HepG2 (cell line): ENCODE results near the gene CXCR1. TPM values are rescaled to one million over a fixed set of nuclear protein-coding genes. Genes with fewer than 3 reads are reported as not detected.
"Not testable (repeated sequence)": the region's sequence is repeated elsewhere in the genome, so short reads cannot be mapped to it uniquely, and the experiment has no call there.

ENCODE experiments used
- ATAC-seq: fragments of 200-7000 bp; cut with Tn5 transposase; 3 replicates; pipeline ENCODE4 v1.9.1; 2020; ENCODE audit warnings: mild to moderate bottlenecking, moderate library complexity
- BruUV-seq: library from RNA; stranded (reverse); fragments of 400-500 nt; replicated peaks from 2 replicates; lab custom pipeline; 2021; lab: Mats Ljungman, UMichigan
- CTCF ChIA-PET: fragments of 300-600 bp; formaldehyde crosslinking; extraction: SDS; loops from one replicate; lab custom pipeline; 2021; ENCODE audit warnings: low total read pairs, inconsistent platforms, low intra/inter-chr PET ratio; lab: Yijun Ruan, JAX
- POLR2A ChIA-PET: fragments of 350-600 bp; sonication (Branson Sonifier 250); formaldehyde crosslinking; loops from one replicate; lab custom pipeline; 2020; ENCODE audit warnings: antibody characterized with exemption, inconsistent platforms; lab: Yijun Ruan, JAX
- DNase-seq: peaks from one replicate; pipeline ENCODE4 v3.0.0-alpha.2; 2015; ENCODE audit warnings: low spot score
- FAIRE-seq: peaks from 3 replicates; lab custom pipeline; 2011; peaks lifted over from hg19 to GRCh38; lab: Jason Lieb, UNC
- H2AFZ ChIP-seq: one replicate; pipeline ENCODE4 v1.6.1; 2011; ENCODE audit warnings: low read length, inconsistent platforms
- H3K27ac ChIP-seq: fragments of 300-600 bp; 3 replicates; pipeline ENCODE4 v1.8.0; 2011; ENCODE audit warnings: mixed run types, mild to moderate bottlenecking, mixed read lengths, low read length, inconsistent platforms; ENCODE audit not compliant: insufficient read depth; ENCODE audit errors: extremely low read length
- H3K27me3 ChIP-seq, 2 experiments: fragments of 200-600 bp in 1 of 2; 2 replicates in 1 of 2; 3 replicates in 1 of 2; pipeline versions ENCODE4 v1.6.0 to v1.8.0; 2011; ENCODE audit warnings: low read length in 2 of 2, mild to moderate bottlenecking in 2 of 2, moderate library complexity in 2 of 2, inconsistent platforms in 1 of 2; ENCODE audit not compliant: insufficient read depth in 2 of 2, control insufficient read depth in 1 of 2
- H3K36me3 ChIP-seq, 2 experiments: fragments of 200-600 bp in 1 of 2; replicated peaks in 1 of 2; 2 replicates in 1 of 2; 3 replicates in 1 of 2; pipeline versions ENCODE4 v1.5.1 to v1.8.0; 2011; ENCODE audit warnings: low read length in 2 of 2, inconsistent platforms in 1 of 2; ENCODE audit not compliant: insufficient read depth in 2 of 2, control insufficient read depth in 1 of 2
- H3K4me1 ChIP-seq: 2 replicates; pipeline ENCODE4 v1.5.1; 2012; ENCODE audit warnings: low read length, inconsistent platforms; ENCODE audit not compliant: insufficient read depth
- H3K4me2 ChIP-seq: 2 replicates; pipeline ENCODE4 v1.6.0; 2011; ENCODE audit warnings: low read depth, low read length, inconsistent platforms
- H3K4me3 ChIP-seq, 3 experiments: fragments of 200-600 bp in 1 of 3; sonication (generic), shearing (Covaris generic) in 1 of 3; replicated peaks in 1 of 3; 2 replicates each; pipeline ENCODE4 v1.5.1; 2011 to 2016; ENCODE audit warnings: low read length in 3 of 3, inconsistent platforms in 2 of 3, low read depth in 2 of 3, mild to moderate bottlenecking in 2 of 3, control low read depth in 1 of 3, mixed read lengths in 1 of 3; ENCODE audit not compliant: insufficient read depth in 1 of 3
- H3K79me2 ChIP-seq: one replicate; pipeline ENCODE4 v1.6.1; 2011; ENCODE audit warnings: low read length, inconsistent platforms; ENCODE audit not compliant: insufficient read depth
- H3K9ac ChIP-seq: 2 replicates; pipeline ENCODE4 v1.6.0; 2011; ENCODE audit warnings: mild to moderate bottlenecking, low read depth, low read length, inconsistent platforms; ENCODE audit not compliant: insufficient read depth
- H3K9me3 ChIP-seq: 2 replicates; pipeline ENCODE4 v1.5.1; 2012; ENCODE audit warnings: mild to moderate bottlenecking, low read length
- H4K20me1 ChIP-seq: 2 replicates; pipeline ENCODE4 v1.6.0; 2011; ENCODE audit warnings: inconsistent platforms, mild to moderate bottlenecking, low read length, moderate library complexity; ENCODE audit not compliant: insufficient read depth
- ZNF431 ChIP-seq: sonication (generic); formaldehyde crosslinking; IDR thresholded peaks from 2 replicates; pipeline ENCODE4 v1.9.0; 2022; ENCODE audit warnings: missing genetic modification reagents, low read depth, mild to moderate bottlenecking, borderline replicate concordance
- ZNF543 ChIP-seq: sonication (generic); formaldehyde crosslinking; IDR thresholded peaks from 2 replicates; pipeline ENCODE4 v1.4.0; 2020; ENCODE audit warnings: mild to moderate bottlenecking, missing genetic modification reagents
- WGBS: methylation state at CpG from one replicate; pipeline ENCODE4 v1.1.6; 2017; ENCODE audit warnings: low lambda C conversion rate; 5-methylcytosine and 5-hydroxymethylcytosine counted together
- in situ Hi-C: cut with HindIII; loops from 2 replicates; pipeline ENCODE4 v1.10.0; 2017; ENCODE audit warnings: low pct_unique_long_range_greater_than_20kb; ENCODE audit not compliant: extremely low pct_ligation_motif_present
- intact Hi-C: fragments of 100-400 bp; cut with micrococcal nuclease; formaldehyde crosslinking; loops from one replicate; pipeline ENCODE4 v1.10.0; 2022; ENCODE audit not compliant: unreplicated experiment
- polyA plus RNA-seq, 8 experiments: library from polyadenylated mRNA; depleted of rRNA in 3 of 8; stranded (reverse) in 7 of 8; unstranded in 1 of 8; fragments of >200 nt; fragmentation: Illumina TruSeq in 4 of 8; extraction: Trizol in 4 of 8; gene quantifications; 2 replicates each; pipeline versions ENCODE4 v1.2.1 to v1.2.3, GENCODE V29; 2011 to 2016; ENCODE audit warnings: low read depth in 4 of 8, missing spikeins in 1 of 8, mixed read lengths in 1 of 8; ENCODE audit not compliant: insufficient read depth in 1 of 8
- total RNA-seq, 5 experiments: library from RNA; depleted of rRNA; stranded (reverse); fragments of >200 nt; fragmentation: Illumina TruSeq; extraction: Trizol; gene quantifications; 2 replicates each; pipeline ENCODE4 v1.2.3, GENCODE V29; 2016; ENCODE audit warnings: low read depth in 1 of 5

CXCR1 gene
- total and polyA plus RNA-seq, 2 of the 13 experiments (the other 11 are each of a cell fraction or from before 2014, with no cell fraction given), result not detected

DNA sequence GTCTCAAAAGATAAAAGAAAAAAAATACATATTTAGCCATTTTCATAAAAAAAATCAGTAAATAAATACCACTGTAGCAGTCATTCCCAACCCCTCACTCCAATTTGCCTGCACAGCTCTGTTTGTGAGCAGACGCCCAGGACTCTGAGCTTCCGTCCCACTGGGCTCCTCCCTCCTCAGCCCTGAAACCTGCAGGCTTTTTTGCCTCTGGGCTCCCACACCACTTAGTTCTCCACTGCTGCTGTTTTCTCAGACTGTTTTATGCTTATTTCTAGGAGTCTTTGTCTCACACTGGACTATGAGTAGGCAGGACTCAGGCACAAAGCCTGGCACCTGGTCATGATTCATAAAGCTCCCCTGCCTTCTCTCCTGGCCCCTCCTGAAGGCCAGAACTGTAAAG is 6.1 kb upstream of the CXCR1 start:
- intact Hi-C loops (no loop called here), in situ Hi-C loops (no loop called here)
- CTCF ChIA-PET, result no interaction called here
- BruUV-seq, result no TSS peak
- H3K27ac ChIP-seq, result no peak overlapping the region
- H3K4me2 ChIP-seq, result no peak overlapping the region
- no peak for TF ChIP-seq ZNF431 (CRISPR knock-in tag)
- TF ChIP-seq ZNF543 (CRISPR knock-in tag), result peak; percentile 77; the same call in 1 of the 2 replicates
- DNase-seq, result no peak
- no peak overlapping the region for H3K9ac ChIP-seq
- no peak overlapping the region for H3K4me3 ChIP-seq
- FAIRE-seq, result no peak
- POLR2A ChIA-PET, result no interaction called here
- no peaks in the 10 kb centered on the region for H3K9me3 ChIP-seq
- no peaks in the 10 kb centered on the region for H3K36me3 ChIP-seq
- WGBS, result 3% methylated on average over 2 of the region's 2 CpGs
- no peaks in the 10 kb centered on the region for H3K79me2 ChIP-seq
- ATAC-seq, result peak; percentile 79
- H2AFZ ChIP-seq, result no peak overlapping the region
- no peaks in the 10 kb centered on the region for H4K20me1 ChIP-seq
- H3K4me1 ChIP-seq, result peaks cover 22% of the 10 kb centered on the region
- peaks cover 0 to 4% of the 10 kb centered on the region in 2 experiments; a peak in 3 of 5 replicates for H3K27me3 ChIP-seq

DNA sequence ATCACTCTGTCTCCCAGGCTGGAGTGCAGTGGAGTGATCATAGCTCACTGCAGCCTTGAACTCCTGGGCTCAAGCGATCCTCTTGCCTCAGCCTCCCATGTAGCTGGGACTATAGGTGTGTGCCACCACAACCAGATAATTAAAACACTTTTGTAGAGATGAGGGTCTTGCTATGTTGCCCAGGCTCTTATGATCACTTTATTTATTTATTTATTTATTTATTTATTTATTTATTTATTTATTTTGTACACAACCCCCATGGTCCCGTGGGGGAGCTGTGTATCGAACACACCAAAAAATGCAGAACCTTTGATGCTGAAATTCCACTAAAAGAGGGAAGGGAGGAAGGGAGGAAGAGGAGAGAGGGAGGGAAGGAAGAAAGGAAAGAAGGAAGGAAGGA is 5.0 kb upstream of the CXCR1 start:
- CTCF ChIA-PET, H3K36me3 ChIP-seq, in situ Hi-C loops, H2AFZ ChIP-seq, ATAC-seq, H3K79me2 ChIP-seq, H3K27me3 ChIP-seq, DNase-seq, BruUV-seq, H3K4me2 ChIP-seq, H3K9ac ChIP-seq, POLR2A ChIA-PET, H3K27ac ChIP-seq, H4K20me1 ChIP-seq, H3K4me3 ChIP-seq, H3K9me3 ChIP-seq, intact Hi-C loops, FAIRE-seq: not testable (repeated sequence)
- 73% methylated on average over 3 of the region's 3 CpGs for WGBS
- peaks cover 22% of the 10 kb centered on the region for H3K4me1 ChIP-seq
